Gastrocnemius medialis (tissue), 4 donors: ENCODE data around the gene ADAMTS18.

ENCODE experiments used
- POLR2A ChIP-seq, 2 donors: fragments of 450-650 bp; IDR thresholded peaks; one replicate each; pipeline ENCODE4 v1.6.1; 2017; ENCODE audit warnings: antibody characterized with exemption in 2 of 2, mild to moderate bottlenecking in 2 of 2, moderate library complexity in 2 of 2
- TF ChIP-seq, protein P1 (sequence below), 5 experiments: fragments of 450-650 bp in 3 of 5; fragments of 200-600 bp in 2 of 5; sonication (generic) in 2 of 5; IDR thresholded peaks in 4 of 5; conservative IDR thresholded peaks in 1 of 5; 1 replicate in 4 of 5; 2 replicates in 1 of 5; pipeline ENCODE4 v1.5.1; 2016 to 2019; ENCODE audit warnings: antibody characterized with exemption in 5 of 5, mild to moderate bottlenecking in 3 of 5, moderate library complexity in 3 of 5

DNA sequence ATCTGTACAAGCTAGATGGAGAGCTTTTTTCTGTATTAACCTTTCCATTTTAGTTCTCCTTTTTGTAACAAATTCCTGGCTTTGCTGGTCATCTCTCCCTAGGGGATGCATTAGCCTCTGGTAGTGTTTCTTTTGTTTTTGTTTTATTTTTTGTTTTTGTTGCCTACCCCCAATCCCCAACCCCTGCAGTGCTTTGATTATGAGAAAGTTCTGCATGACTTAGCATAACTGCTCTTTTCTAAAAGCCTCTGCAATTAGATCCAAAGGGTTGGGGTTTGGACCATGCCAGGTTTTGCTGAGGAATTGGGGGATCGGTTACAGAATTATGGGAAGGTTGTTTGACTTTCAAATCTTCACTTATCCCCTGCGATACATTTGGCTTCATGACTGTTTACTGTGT, 98.2 kb downstream of the ADAMTS18 start:
- TF ChIP-seq POLR2A (IDR thresholded peaks at IDR 0.05): no peak
- TF ChIP-seq, protein P1, sequence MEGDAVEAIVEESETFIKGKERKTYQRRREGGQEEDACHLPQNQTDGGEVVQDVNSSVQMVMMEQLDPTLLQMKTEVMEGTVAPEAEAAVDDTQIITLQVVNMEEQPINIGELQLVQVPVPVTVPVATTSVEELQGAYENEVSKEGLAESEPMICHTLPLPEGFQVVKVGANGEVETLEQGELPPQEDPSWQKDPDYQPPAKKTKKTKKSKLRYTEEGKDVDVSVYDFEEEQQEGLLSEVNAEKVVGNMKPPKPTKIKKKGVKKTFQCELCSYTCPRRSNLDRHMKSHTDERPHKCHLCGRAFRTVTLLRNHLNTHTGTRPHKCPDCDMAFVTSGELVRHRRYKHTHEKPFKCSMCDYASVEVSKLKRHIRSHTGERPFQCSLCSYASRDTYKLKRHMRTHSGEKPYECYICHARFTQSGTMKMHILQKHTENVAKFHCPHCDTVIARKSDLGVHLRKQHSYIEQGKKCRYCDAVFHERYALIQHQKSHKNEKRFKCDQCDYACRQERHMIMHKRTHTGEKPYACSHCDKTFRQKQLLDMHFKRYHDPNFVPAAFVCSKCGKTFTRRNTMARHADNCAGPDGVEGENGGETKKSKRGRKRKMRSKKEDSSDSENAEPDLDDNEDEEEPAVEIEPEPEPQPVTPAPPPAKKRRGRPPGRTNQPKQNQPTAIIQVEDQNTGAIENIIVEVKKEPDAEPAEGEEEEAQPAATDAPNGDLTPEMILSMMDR (IDR thresholded peaks at IDR 0.05 in 4 of 5, conservative IDR thresholded peaks at IDR 0.05 in 1 of 5): no peak
